ENCODE results near the gene GPAT3.

GRCh38 chr4:83651846-83652245, 115.9 kb downstream of the GPAT3 start:
- TF ChIP-seq, protein P1, sequence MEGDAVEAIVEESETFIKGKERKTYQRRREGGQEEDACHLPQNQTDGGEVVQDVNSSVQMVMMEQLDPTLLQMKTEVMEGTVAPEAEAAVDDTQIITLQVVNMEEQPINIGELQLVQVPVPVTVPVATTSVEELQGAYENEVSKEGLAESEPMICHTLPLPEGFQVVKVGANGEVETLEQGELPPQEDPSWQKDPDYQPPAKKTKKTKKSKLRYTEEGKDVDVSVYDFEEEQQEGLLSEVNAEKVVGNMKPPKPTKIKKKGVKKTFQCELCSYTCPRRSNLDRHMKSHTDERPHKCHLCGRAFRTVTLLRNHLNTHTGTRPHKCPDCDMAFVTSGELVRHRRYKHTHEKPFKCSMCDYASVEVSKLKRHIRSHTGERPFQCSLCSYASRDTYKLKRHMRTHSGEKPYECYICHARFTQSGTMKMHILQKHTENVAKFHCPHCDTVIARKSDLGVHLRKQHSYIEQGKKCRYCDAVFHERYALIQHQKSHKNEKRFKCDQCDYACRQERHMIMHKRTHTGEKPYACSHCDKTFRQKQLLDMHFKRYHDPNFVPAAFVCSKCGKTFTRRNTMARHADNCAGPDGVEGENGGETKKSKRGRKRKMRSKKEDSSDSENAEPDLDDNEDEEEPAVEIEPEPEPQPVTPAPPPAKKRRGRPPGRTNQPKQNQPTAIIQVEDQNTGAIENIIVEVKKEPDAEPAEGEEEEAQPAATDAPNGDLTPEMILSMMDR (IDR thresholded peaks at IDR 0.05) = no peak
- TF ChIP-seq POLR2A (IDR thresholded peaks at IDR 0.05) = no peak

Data from heart left ventricle (tissue), 13 donors.